ENCODE results near the gene KCNQ1OT1.

GRCh38 chr11:2714871-2715270 is 15.1 kb upstream of the KCNQ1OT1 start:
- TF ChIP-seq ARNTL (CRISPR knock-in tag; IDR thresholded peaks at IDR 0.05; ENCODE audit: borderline replicate concordance, low read depth) (no peak), RARB (CRISPR knock-in tag; IDR thresholded peaks at IDR 0.05) (no peak), PATZ1 (CRISPR knock-in tag; IDR thresholded peaks at IDR 0.05; ENCODE audit: borderline replicate concordance) (no peak), POU6F1 (CRISPR knock-in tag; IDR thresholded peaks at IDR 0.05; ENCODE audit: borderline replicate concordance, low read depth) (no peak), ZNF70 (CRISPR knock-in tag; IDR thresholded peaks at IDR 0.05) (no peak), ZFP30 (CRISPR knock-in tag; IDR thresholded peaks at IDR 0.05) (no peak), TCF4 (CRISPR knock-in tag; IDR thresholded peaks at IDR 0.05; ENCODE audit: borderline replicate concordance) (no peak), SNAI2 (CRISPR knock-in tag; IDR thresholded peaks at IDR 0.05) (no peak), TOX (CRISPR knock-in tag; IDR thresholded peaks at IDR 0.05; ENCODE audit: borderline replicate concordance) (no peak), CREB5 (CRISPR knock-in tag; IDR thresholded peaks at IDR 0.05; ENCODE audit: low read depth) (no peak), GLIS3 (CRISPR knock-in tag; IDR thresholded peaks at IDR 0.05) (no peak), ZNF8 (CRISPR knock-in tag; IDR thresholded peaks at IDR 0.05) (no peak)
